Lower leg skin (tissue), 4 donors: ENCODE results near the gene NEXN. TPM values are rescaled to one million over a fixed set of nuclear protein-coding genes. Genes with fewer than 3 reads are reported as not detected.

Source experiments
- DNase-seq, 2 donors: peaks; one replicate each; pipeline ENCODE4 v3.0.0-alpha.2; 2019; ENCODE audit warnings: low spot score in 2 of 2
- H3K4me3 ChIP-seq: fragments of 200-600 bp; sonication (generic); 2 replicates; pipeline ENCODE4 v1.5.1; 2017; ENCODE audit warnings: mild to moderate bottlenecking, low read depth; ENCODE audit not compliant: poor library complexity, severe bottlenecking
- CTCF ChIP-seq, 3 donors: fragments of 450-650 bp; IDR thresholded peaks; one replicate each; pipeline ENCODE4 v1.5.1; 2016; ENCODE audit warnings: antibody characterized with exemption in 3 of 3, mild to moderate bottlenecking in 3 of 3, moderate library complexity in 2 of 3
- POLR2A ChIP-seq, 2 donors: fragments of 450-650 bp; IDR thresholded peaks; one replicate each; pipeline ENCODE4 v1.6.1; 2016 to 2017; ENCODE audit warnings: antibody characterized with exemption in 2 of 2, mild to moderate bottlenecking in 1 of 2, moderate library complexity in 1 of 2
- WGBS, 2 donors: methylation state at CpG; one replicate each; pipeline ENCODE4 v1.1.5; 2018; 5-methylcytosine and 5-hydroxymethylcytosine counted together
- intact Hi-C: fragments of 100-400 bp; cut with DNase I; formaldehyde crosslinking; loops from one replicate; pipeline ENCODE4 v1.15.0; 2023; ENCODE audit warnings: low total_unique reads
- total RNA-seq, 4 donors: library from RNA; depleted of rRNA; stranded (reverse); fragments of >200 nt; gene quantifications; one replicate each; pipeline ENCODE4 v1.1.0, GENCODE V29; 2016

Gene NEXN
- total RNA-seq, 4 donors from 2014 or later = 0.84 to 4.3 (median 2.0) TPM

- 96% methylated on average over 4 of the region's 4 CpGs for WGBS, 2 donors
- TF ChIP-seq POLR2A (IDR thresholded peaks at IDR 0.05) (no peak), CTCF (IDR thresholded peaks at IDR 0.05) (no peak)
- no peak for DNase-seq
- no peak overlapping the region for H3K4me3 ChIP-seq
- intact Hi-C loops = no loop called here
Measured at GRCh38 chr1:77942400-77943140, 54.1 kb downstream of the NEXN start.

GRCh38 chr1:77945345-77945744, 56.9 kb downstream of the NEXN start:
- TF ChIP-seq CTCF (IDR thresholded peaks at IDR 0.05) = no peak
- no peak for DNase-seq
- 98% methylated on average over 2 of the region's 2 CpGs for WGBS, 2 donors
- intact Hi-C loops = no loop called here
- no peak overlapping the region for H3K4me3 ChIP-seq

GRCh38 chr1:77948841-77949424, 60.5 kb downstream of the NEXN start:
- DNase-seq = no peak
- TF ChIP-seq POLR2A (IDR thresholded peaks at IDR 0.05) = no peak
- no peak for TF ChIP-seq CTCF (IDR thresholded peaks at IDR 0.05)
- intact Hi-C loops = no loop called here
- H3K4me3 ChIP-seq = no peak overlapping the region
- WGBS, 2 donors = 29 to 33% methylated on average over 2 of the region's 2 CpGs

GRCh38 chr1:77950873-77951272, 62.4 kb downstream of the NEXN start:
- intact Hi-C loops = no loop called here
- DNase-seq = no peak

GRCh38 chr1:77951328-77951727, 62.9 kb downstream of the NEXN start:
- no peak for TF ChIP-seq POLR2A (IDR thresholded peaks at IDR 0.05)
- no peak for TF ChIP-seq CTCF (IDR thresholded peaks at IDR 0.05)
- 94 to 100% methylated on average over 1 of the region's 1 CpG for WGBS, 2 donors
- intact Hi-C loops = no loop called here

More at GRCh38 chr1:77950873-77951272, 62.4 kb downstream of the NEXN start:
- TF ChIP-seq POLR2A (IDR thresholded peaks at IDR 0.05) = no peak
- TF ChIP-seq CTCF (IDR thresholded peaks at IDR 0.05) = no peak
- H3K4me3 ChIP-seq = no peak overlapping the region

More at GRCh38 chr1:77951328-77951727, 62.9 kb downstream of the NEXN start:
- H3K4me3 ChIP-seq = no peak overlapping the region
- no peak for DNase-seq
